Osteocyte (in vitro differentiated cells): ENCODE data around the gene SNRPA1. TPM values are rescaled to one million over a fixed set of nuclear protein-coding genes. Genes with fewer than 3 reads are reported as not detected.

Source experiments
- DNase-seq: peaks from one replicate; pipeline ENCODE4 v3.0.0; 2021; ENCODE audit warnings: mixed read lengths; ENCODE audit not compliant: unreplicated experiment; ENCODE audit errors: extremely low spot score
- H3K27ac Mint-ChIP-seq: one replicate; pipeline ENCODE4 v1.8.0; 2021; ENCODE audit warnings: mild to moderate bottlenecking, mixed read lengths; ENCODE audit not compliant: unreplicated experiment
- H3K27me3 Mint-ChIP-seq: one replicate; pipeline ENCODE4 v1.8.0; 2021; ENCODE audit warnings: mixed read lengths; ENCODE audit not compliant: unreplicated experiment
- H3K36me3 Mint-ChIP-seq: one replicate; pipeline ENCODE4 v1.8.0; 2021; ENCODE audit warnings: mixed read lengths; ENCODE audit not compliant: unreplicated experiment
- H3K4me1 Mint-ChIP-seq: one replicate; pipeline ENCODE4 v1.8.0; 2021; ENCODE audit warnings: mixed read lengths; ENCODE audit not compliant: unreplicated experiment
- H3K4me3 Mint-ChIP-seq: one replicate; pipeline ENCODE4 v1.8.0; 2021; ENCODE audit warnings: mild to moderate bottlenecking, moderate library complexity, mixed read lengths; ENCODE audit not compliant: unreplicated experiment
- H3K9me3 Mint-ChIP-seq: one replicate; pipeline ENCODE4 v1.8.0; 2021; ENCODE audit warnings: mixed read lengths; ENCODE audit not compliant: unreplicated experiment
- CTCF ChIP-seq: fragments of 200-600 bp; sonication (generic); IDR thresholded peaks from 2 replicates; pipeline ENCODE4 v1.5.0; 2021; ENCODE audit warnings: antibody characterized with exemption, mild to moderate bottlenecking, moderate library complexity
- total RNA-seq: library from RNA; stranded (reverse); gene quantifications from 2 replicates; pipeline ENCODE4 v1.2.1, GENCODE V29; 2021

The SNRPA1 gene
- total RNA-seq, 1 donor from 2014 or later, result 34.6 TPM

DNA sequence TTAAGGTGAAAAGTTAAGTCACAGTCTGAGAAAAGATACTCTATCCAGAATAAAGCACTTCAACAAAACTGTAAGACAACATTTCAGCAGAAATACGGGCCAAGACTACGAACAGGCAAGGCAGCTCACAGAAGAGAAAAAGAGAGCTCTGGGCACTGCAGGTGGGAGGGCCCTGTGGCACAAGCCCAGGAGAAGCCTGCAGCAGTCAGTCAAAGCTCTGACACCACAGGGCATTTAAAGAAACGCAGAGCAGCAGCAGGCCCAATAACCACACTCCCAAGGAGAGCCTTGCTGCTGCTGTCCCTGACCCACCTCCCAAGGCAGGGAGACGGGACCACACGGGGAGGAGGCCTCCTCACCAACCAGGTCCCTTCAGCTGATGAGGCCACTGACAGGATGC, 62.4 kb downstream of the SNRPA1 start:
- peaks cover 11% of the 10 kb centered on the region for H3K4me1 Mint-ChIP-seq
- no peak for DNase-seq
- no peaks in the 10 kb centered on the region for H3K27me3 Mint-ChIP-seq
- TF ChIP-seq CTCF, result no peak
- H3K27ac Mint-ChIP-seq, result no peak overlapping the region
- no peak overlapping the region for H3K4me3 Mint-ChIP-seq
- peaks cover 18% of the 10 kb centered on the region for H3K9me3 Mint-ChIP-seq
- peaks cover 42% of the 10 kb centered on the region for H3K36me3 Mint-ChIP-seq

Other genes starting within 250 kb of the SNRPA1 start
- 39.7 and 41.1 TPM in 2 replicates for gene CHSY1, start 43.2 kb downstream of the SNRPA1 start, total RNA-seq
- gene SELENOS, start 17.8 kb downstream of the SNRPA1 start, total RNA-seq, result 60.4 and 66.6 TPM in 2 replicates
- gene PCSK6, start 194.5 kb upstream of the SNRPA1 start, total RNA-seq, result 0.43 and 0.55 TPM in 2 replicates